Panc1 (cell line): ENCODE results near the gene TMPRSS3.

Experiments
- POLR2AphosphoS5 ChIP-seq: IDR thresholded peaks from 2 replicates; pipeline ENCODE4 v1.6.1; 2012; ENCODE audit warnings: mild to moderate bottlenecking, low read depth, low read length, moderate library complexity
- TF ChIP-seq, protein P1 (sequence below): fragments of 450-650 bp; IDR thresholded peaks from 2 replicates; pipeline ENCODE4 v1.5.1; 2017; ENCODE audit warnings: mild to moderate bottlenecking
- TF ChIP-seq, protein P2 (sequence below), 2 experiments: IDR thresholded peaks; 2 replicates each; pipeline ENCODE4 v1.6.1; 2011 to 2012; ENCODE audit warnings: low read depth in 2 of 2, control low read depth in 1 of 2, low read length in 1 of 2, mild to moderate bottlenecking in 1 of 2, moderate library complexity in 1 of 2; ENCODE audit not compliant: insufficient read depth in 1 of 2

GRCh38 chr21:42373908-42374455, 21.9 kb downstream of the TMPRSS3 start:
- TF ChIP-seq, protein P1, sequence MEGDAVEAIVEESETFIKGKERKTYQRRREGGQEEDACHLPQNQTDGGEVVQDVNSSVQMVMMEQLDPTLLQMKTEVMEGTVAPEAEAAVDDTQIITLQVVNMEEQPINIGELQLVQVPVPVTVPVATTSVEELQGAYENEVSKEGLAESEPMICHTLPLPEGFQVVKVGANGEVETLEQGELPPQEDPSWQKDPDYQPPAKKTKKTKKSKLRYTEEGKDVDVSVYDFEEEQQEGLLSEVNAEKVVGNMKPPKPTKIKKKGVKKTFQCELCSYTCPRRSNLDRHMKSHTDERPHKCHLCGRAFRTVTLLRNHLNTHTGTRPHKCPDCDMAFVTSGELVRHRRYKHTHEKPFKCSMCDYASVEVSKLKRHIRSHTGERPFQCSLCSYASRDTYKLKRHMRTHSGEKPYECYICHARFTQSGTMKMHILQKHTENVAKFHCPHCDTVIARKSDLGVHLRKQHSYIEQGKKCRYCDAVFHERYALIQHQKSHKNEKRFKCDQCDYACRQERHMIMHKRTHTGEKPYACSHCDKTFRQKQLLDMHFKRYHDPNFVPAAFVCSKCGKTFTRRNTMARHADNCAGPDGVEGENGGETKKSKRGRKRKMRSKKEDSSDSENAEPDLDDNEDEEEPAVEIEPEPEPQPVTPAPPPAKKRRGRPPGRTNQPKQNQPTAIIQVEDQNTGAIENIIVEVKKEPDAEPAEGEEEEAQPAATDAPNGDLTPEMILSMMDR: no peak
- TF ChIP-seq POLR2AphosphoS5: no peak
- TF ChIP-seq, protein P2, sequence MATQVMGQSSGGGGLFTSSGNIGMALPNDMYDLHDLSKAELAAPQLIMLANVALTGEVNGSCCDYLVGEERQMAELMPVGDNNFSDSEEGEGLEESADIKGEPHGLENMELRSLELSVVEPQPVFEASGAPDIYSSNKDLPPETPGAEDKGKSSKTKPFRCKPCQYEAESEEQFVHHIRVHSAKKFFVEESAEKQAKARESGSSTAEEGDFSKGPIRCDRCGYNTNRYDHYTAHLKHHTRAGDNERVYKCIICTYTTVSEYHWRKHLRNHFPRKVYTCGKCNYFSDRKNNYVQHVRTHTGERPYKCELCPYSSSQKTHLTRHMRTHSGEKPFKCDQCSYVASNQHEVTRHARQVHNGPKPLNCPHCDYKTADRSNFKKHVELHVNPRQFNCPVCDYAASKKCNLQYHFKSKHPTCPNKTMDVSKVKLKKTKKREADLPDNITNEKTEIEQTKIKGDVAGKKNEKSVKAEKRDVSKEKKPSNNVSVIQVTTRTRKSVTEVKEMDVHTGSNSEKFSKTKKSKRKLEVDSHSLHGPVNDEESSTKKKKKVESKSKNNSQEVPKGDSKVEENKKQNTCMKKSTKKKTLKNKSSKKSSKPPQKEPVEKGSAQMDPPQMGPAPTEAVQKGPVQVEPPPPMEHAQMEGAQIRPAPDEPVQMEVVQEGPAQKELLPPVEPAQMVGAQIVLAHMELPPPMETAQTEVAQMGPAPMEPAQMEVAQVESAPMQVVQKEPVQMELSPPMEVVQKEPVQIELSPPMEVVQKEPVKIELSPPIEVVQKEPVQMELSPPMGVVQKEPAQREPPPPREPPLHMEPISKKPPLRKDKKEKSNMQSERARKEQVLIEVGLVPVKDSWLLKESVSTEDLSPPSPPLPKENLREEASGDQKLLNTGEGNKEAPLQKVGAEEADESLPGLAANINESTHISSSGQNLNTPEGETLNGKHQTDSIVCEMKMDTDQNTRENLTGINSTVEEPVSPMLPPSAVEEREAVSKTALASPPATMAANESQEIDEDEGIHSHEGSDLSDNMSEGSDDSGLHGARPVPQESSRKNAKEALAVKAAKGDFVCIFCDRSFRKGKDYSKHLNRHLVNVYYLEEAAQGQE (IDR thresholded peaks at IDR 0.05; ENCODE audit: insufficient read depth in 1 of 2, low read depth in 2 of 2, low read length in 1 of 2): no peak
